Left ventricle myocardium inferior (tissue), 1 donor: Measurements from ENCODE around the gene DCDC1. TPM values are rescaled to one million over a fixed set of nuclear protein-coding genes. Genes with fewer than 3 reads are reported as not detected.

Experiments
- DNase-seq: peaks from one replicate; pipeline ENCODE4 v3.0.0-alpha.2; 2020
- H3K27ac ChIP-seq: fragments of 200-600 bp; replicated peaks from 2 replicates; pipeline ENCODE4 v1.8.0; 2021
- H3K27me3 ChIP-seq: fragments of 200-600 bp; 2 replicates; pipeline ENCODE4 v1.8.0; 2021; ENCODE audit warnings: low read depth
- H3K36me3 ChIP-seq: fragments of 200-600 bp; 2 replicates; pipeline ENCODE4 v1.8.0; 2021
- H3K4me1 ChIP-seq: fragments of 200-600 bp; 2 replicates; pipeline ENCODE4 v1.8.0; 2021
- H3K4me3 ChIP-seq: fragments of 200-600 bp; 2 replicates; pipeline ENCODE4 v1.8.0; 2021; ENCODE audit warnings: mild to moderate bottlenecking, moderate library complexity
- H3K9me3 ChIP-seq: fragments of 200-600 bp; replicated peaks from 2 replicates; pipeline ENCODE4 v1.8.0; 2021
- intact Hi-C: fragments of 100-400 bp; cut with micrococcal nuclease; formaldehyde crosslinking; loops from one replicate; pipeline ENCODE4 v1.11.0; 2022
- total RNA-seq: library from RNA; stranded (reverse); fragmentation: NEBNext Ultra II Directional; extraction: Animal tissue kit (Norgen Biotek cat#: 25700); gene quantifications from one replicate; pipeline ENCODE4 v1.2.1, GENCODE V29; 2021
- TF ChIP-seq, protein P1 (sequence below): fragments of 200-600 bp; IDR thresholded peaks from 2 replicates; pipeline ENCODE4 v1.8.0; 2021; ENCODE audit warnings: antibody characterized with exemption, mild to moderate bottlenecking, borderline replicate concordance
- donor health status: DM: no; HTN: yes; CAD: no; lungs with severe emphysema.

DCDC1 gene
- total RNA-seq, 1 donor from 2014 or later: not detected

- Histone ChIP-seq H3K4me1 (peaks cover 7% of the 10 kb centered on the region), H3K27me3 (no peaks in the 10 kb centered on the region), H3K27ac (no peak overlapping the region), H3K36me3 (no peaks in the 10 kb centered on the region), H3K4me3 (no peak overlapping the region), H3K9me3 (peaks cover 5% of the 10 kb centered on the region)
- intact Hi-C loops: no loop called here
- DNase-seq: no peak
- TF ChIP-seq, protein P1, sequence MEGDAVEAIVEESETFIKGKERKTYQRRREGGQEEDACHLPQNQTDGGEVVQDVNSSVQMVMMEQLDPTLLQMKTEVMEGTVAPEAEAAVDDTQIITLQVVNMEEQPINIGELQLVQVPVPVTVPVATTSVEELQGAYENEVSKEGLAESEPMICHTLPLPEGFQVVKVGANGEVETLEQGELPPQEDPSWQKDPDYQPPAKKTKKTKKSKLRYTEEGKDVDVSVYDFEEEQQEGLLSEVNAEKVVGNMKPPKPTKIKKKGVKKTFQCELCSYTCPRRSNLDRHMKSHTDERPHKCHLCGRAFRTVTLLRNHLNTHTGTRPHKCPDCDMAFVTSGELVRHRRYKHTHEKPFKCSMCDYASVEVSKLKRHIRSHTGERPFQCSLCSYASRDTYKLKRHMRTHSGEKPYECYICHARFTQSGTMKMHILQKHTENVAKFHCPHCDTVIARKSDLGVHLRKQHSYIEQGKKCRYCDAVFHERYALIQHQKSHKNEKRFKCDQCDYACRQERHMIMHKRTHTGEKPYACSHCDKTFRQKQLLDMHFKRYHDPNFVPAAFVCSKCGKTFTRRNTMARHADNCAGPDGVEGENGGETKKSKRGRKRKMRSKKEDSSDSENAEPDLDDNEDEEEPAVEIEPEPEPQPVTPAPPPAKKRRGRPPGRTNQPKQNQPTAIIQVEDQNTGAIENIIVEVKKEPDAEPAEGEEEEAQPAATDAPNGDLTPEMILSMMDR: no peak
Measured at GRCh38 chr11:31355817-31356216, 13.7 kb downstream of the DCDC1 start.

- DNase-seq: no peak
- intact Hi-C loops: no loop called here
- TF ChIP-seq, protein P1: no peak
- no peak overlapping the region for H3K4me3 ChIP-seq
- H3K9me3 ChIP-seq: peaks cover 5% of the 10 kb centered on the region
- peaks cover 3% of the 10 kb centered on the region for H3K4me1 ChIP-seq
- H3K36me3 ChIP-seq: no peaks in the 10 kb centered on the region
- no peaks in the 10 kb centered on the region for H3K27me3 ChIP-seq
- no peak overlapping the region for H3K27ac ChIP-seq
Measured at GRCh38 chr11:31355131-31355530, 14.4 kb downstream of the DCDC1 start.

DNA sequence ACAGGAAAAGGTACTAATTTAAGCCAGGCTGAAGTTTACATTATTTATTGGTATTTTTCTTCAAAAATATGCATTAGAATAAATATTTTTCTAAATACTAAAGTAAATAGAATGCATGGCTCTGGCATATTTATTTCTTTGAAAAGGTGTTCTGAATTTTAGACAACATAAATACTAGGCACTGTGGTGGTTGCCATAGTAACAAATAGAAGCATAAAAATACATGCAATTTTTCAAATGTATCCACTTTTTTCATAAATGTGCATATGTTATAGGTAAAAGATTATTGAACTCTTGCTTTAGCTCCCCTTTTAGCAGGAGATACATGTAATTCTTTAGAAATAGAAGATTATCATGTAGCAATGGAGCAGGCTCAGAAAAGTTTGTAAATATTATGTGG, 18.4 kb downstream of the DCDC1 start:
- no peak for DNase-seq
- no peaks in the 10 kb centered on the region for H3K27me3 ChIP-seq
- H3K27ac ChIP-seq: no peak overlapping the region
- no peaks in the 10 kb centered on the region for H3K4me1 ChIP-seq
- intact Hi-C loops: no loop called here
- TF ChIP-seq, protein P1: no peak
- H3K36me3 ChIP-seq: no peaks in the 10 kb centered on the region
- H3K4me3 ChIP-seq: no peak overlapping the region
- H3K9me3 ChIP-seq: peaks cover 5% of the 10 kb centered on the region

- H3K4me3 ChIP-seq: no peak overlapping the region
- H3K4me1 ChIP-seq: no peaks in the 10 kb centered on the region
- peaks cover 16% of the 10 kb centered on the region for H3K27me3 ChIP-seq
- no peak overlapping the region for H3K27ac ChIP-seq
- no peaks in the 10 kb centered on the region for H3K9me3 ChIP-seq
- no peaks in the 10 kb centered on the region for H3K36me3 ChIP-seq
- intact Hi-C loops: no loop called here
- no peak for DNase-seq
- TF ChIP-seq, protein P1: peak; percentile 48
Measured at GRCh38 chr11:31340903-31341572, 28.5 kb downstream of the DCDC1 start.

DNA sequence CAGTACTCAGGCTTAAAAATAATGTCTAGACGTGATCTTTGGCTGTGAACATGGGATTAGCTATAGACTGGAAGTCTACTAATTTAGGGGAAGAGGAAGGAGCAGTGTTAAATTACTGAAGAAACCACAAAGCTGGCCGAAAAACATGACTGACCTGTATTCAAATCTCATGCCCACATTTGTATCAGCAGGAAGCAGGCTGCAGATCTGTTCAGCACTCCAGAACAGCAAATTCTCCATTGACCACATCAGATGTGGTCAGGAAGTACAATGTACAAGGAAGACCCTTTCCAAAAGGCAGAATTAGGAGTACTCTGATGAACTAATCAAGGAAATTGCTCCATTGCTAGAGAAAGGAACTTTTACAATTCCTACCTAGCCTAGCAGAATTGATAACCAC, 31.7 kb downstream of the DCDC1 start:
- H3K27me3 ChIP-seq: peaks cover 16% of the 10 kb centered on the region
- H3K4me3 ChIP-seq: no peak overlapping the region
- peaks cover 8% of the 10 kb centered on the region for H3K9me3 ChIP-seq
- intact Hi-C loops: no loop called here
- no peak for DNase-seq
- H3K36me3 ChIP-seq: no peaks in the 10 kb centered on the region
- H3K4me1 ChIP-seq: no peaks in the 10 kb centered on the region
- TF ChIP-seq, protein P1: no peak
- H3K27ac ChIP-seq: no peak overlapping the region
